Retinal pigment epithelial cell (primary cell): ENCODE measurements around the gene MPV17.
"Not testable (repeated sequence)": the region's sequence is repeated elsewhere in the genome, so short reads cannot be mapped to it uniquely, and the experiment has no call there.

Experiments
- DNase-seq: peaks from one replicate; pipeline ENCODE4 v3.0.0-alpha.2; 2010; ENCODE audit warnings: low read depth
- H3K4me3 ChIP-seq: 2 replicates; pipeline ENCODE4 v1.5.1; 2011; ENCODE audit warnings: mild to moderate bottlenecking, low read length, control low read depth, moderate library complexity
- TF ChIP-seq, protein P1 (sequence below): conservative IDR thresholded peaks from 2 replicates; pipeline ENCODE4 v1.5.1; 2011; ENCODE audit warnings: low read depth, low read length, control low read depth, inconsistent platforms

Gene MPV17

DNA sequence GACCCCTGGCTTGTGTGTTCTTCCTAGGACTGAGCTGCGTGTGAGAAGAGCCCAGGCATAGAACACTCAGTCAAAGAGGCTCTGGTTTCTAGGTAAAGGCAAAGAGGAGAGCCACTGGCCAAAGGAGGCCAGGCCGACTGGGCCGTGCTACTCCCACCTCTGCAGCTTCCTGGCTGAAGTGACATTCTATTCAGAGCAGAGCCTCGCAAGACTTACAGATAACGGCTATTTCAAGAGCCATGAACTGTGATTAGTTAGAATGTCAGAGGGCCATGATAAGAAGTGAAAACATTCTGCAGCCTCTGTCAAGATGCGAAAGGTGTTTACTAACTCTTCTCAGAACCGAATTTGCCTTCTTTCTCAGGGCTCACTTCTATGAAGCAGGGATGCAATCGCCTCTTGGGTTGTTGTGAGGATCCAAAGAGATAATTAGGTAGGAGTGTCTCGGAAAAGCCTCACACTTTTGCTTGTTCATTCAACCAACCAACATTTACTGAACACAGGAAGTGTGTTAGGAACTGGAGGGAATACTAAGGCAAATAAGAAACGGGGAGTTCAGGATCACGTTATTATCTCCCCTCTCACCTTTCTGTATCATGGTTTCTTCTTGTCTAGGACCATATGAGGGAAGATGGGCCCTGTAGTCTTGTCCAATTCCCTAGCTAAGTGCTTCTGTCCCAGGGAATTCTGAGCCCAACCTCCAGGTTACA, 51.1 kb downstream of the MPV17 start:
- H3K4me3 ChIP-seq, result no peak overlapping the region
- TF ChIP-seq, protein P1, sequence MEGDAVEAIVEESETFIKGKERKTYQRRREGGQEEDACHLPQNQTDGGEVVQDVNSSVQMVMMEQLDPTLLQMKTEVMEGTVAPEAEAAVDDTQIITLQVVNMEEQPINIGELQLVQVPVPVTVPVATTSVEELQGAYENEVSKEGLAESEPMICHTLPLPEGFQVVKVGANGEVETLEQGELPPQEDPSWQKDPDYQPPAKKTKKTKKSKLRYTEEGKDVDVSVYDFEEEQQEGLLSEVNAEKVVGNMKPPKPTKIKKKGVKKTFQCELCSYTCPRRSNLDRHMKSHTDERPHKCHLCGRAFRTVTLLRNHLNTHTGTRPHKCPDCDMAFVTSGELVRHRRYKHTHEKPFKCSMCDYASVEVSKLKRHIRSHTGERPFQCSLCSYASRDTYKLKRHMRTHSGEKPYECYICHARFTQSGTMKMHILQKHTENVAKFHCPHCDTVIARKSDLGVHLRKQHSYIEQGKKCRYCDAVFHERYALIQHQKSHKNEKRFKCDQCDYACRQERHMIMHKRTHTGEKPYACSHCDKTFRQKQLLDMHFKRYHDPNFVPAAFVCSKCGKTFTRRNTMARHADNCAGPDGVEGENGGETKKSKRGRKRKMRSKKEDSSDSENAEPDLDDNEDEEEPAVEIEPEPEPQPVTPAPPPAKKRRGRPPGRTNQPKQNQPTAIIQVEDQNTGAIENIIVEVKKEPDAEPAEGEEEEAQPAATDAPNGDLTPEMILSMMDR, result no peak
- DNase-seq, result no peak

DNA sequence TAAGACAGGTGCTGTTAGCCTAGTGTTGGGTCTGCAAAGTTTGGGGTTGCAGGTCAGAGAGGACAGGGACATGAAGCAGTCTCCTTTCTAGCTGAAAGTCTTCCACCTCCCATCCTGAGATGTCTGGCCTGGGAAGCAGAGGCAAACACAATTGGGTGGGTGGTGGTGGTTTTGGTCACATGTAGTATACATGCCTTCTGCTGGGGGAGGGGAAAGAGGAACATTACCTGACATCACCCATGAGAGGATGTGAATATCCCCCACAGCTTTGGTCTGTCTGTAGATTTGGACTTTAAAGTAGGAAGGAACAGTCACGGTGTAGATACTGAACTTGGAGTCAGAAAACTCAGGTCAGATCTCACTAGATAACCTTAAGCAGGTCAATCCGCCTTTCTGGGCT, 52.2 kb downstream of the MPV17 start:
- TF ChIP-seq, protein P1, result no peak
- no peak for DNase-seq
- no peak overlapping the region for H3K4me3 ChIP-seq

DNA sequence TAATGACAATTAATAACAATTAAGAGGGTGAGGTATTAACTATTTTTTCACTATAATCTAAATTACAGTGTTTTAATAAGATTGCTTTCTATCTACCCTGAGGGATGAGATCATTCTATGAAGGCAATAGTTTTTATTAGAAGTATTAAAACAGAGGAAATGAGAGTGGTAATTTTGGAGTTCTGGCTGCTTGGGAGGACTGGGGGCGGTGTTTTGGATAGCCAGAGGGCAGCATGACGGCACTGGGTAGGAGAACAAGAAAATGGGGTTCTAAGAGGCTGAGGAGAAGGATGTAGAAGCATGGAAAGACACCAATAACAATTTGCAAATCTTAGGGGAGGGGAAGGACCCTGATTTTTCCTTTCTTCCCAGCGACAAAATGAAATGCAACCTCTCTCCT, 52.8 kb downstream of the MPV17 start:
- TF ChIP-seq, protein P1, result no peak
- H3K4me3 ChIP-seq, result no peak overlapping the region
- DNase-seq, result no peak

DNA sequence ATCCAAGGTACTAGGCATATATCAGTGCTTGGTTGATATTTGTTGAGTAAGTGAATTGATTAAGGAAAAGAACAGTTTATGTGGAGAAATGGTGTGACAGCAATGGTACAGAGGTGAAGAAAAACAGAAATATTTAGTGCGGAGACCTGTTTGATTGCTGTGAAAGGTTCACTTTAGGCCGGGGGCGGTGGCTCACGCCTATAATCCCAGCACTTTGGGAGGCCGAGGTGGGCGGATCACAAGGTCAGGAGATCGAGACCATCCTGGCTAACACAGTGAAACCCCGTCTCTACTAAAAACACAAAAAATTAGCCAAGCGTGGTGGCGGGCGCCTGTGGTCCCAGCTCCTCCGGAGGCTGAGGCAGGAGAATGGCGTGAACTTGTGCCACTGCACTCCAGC, 54.6 kb downstream of the MPV17 start:
- DNase-seq, H3K4me3 ChIP-seq: not testable (repeated sequence)

- H3K4me3 ChIP-seq, result no peak overlapping the region
- DNase-seq, result no peak
- TF ChIP-seq, protein P1, result no peak
Observed at GRCh38 chr2:27265536-27265870, 57.4 kb downstream of the MPV17 start.

- H3K4me3 ChIP-seq, result peak overlapping the region; percentile 23
- no peak for DNase-seq
- TF ChIP-seq, protein P1, result peak; percentile 49
Observed at GRCh38 chr2:27264753-27265535, 58.0 kb downstream of the MPV17 start.

GRCh38 chr2:27264253-27264752, 58.6 kb downstream of the MPV17 start:
- DNase-seq, result no peak
- peak overlapping the region; percentile 23 for H3K4me3 ChIP-seq
- TF ChIP-seq, protein P1, result no peak
